ENCODE results near the gene TGFBR3L. TPM values are rescaled to one million over a fixed set of nuclear protein-coding genes. Genes with fewer than 3 reads are reported as not detected.

Gene TGFBR3L
- total and polyA plus RNA-seq, 2 of the 8 experiments (the other 6 are each of a cell fraction or from before 2014, with no cell fraction given) = 3.1 to 3.7 TPM

DNA sequence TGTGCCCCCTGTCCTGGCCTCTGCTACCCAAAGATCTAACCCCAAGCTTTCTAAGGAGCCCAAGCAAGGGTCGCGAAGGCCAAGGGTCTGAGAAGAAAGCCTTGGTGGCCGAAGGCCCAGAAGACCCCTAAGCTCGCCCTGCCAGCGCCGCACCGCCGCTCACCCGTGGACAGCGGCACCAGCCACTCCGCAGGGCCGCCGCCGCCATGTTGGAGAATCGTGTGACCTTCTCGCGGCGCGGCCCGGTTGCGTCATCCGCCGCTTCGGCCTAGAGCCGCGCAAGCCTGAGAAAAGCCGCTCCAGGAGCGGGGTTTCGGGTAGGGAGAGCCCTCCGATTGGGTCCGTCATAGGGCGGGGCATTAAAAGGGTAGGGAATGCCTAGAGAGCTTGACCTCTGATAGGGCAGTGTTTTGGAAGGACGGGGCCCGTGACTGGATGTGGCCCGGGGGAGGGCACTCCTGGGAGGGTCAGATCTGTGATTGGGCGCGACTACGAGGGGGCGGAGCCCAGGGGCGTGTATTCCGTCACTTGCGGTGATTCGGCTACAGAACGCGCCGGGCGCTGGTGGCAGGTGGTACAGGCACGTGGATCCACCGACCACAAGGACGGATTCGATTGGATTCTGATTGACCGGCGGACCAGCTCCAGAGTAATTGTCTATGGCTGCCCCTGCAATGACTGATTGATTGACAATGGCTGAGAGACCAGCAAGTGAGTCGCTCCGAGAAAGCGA is 29.0 kb downstream of the TGFBR3L start, which contains the start of gene TIMM44 (continued):
- TF ChIP-seq PHF8 (conservative IDR thresholded peaks at IDR 0.05; ENCODE audit: low read depth, low read length) (peak; percentile 81), BRCA1 (IDR thresholded peaks at IDR 0.05; ENCODE audit: low read depth, low read length) (no peak), RAD21 (IDR thresholded peaks at IDR 0.05 in 1 of 2, conservative IDR thresholded peaks at IDR 0.05 in 1 of 2; ENCODE audit: low read depth in 2 of 2, low read length in 2 of 2) (no peak), POLR2A (IDR thresholded peaks at IDR 0.05; ENCODE audit: control extremely low read depth in 1 of 2, low read depth in 2 of 2, low read length in 2 of 2) (peak; percentile 97 to 99), KDM5A (IDR thresholded peaks at IDR 0.05; ENCODE audit: low read length) (peak; percentile 93), NRF1 (IDR thresholded peaks at IDR 0.05; ENCODE audit: low read depth, low read length) (no peak), SIN3A (conservative IDR thresholded peaks at IDR 0.05 in 1 of 2, IDR thresholded peaks at IDR 0.05 in 1 of 2; ENCODE audit: low read depth in 1 of 2, low read length in 2 of 2) (peak; percentile 74 to 84; a peak in 3 of 4 replicates), RXRA (IDR thresholded peaks at IDR 0.05; ENCODE audit: insufficient read depth, low read depth, low read length) (no peak)
- TF ChIP-seq, protein P1, sequence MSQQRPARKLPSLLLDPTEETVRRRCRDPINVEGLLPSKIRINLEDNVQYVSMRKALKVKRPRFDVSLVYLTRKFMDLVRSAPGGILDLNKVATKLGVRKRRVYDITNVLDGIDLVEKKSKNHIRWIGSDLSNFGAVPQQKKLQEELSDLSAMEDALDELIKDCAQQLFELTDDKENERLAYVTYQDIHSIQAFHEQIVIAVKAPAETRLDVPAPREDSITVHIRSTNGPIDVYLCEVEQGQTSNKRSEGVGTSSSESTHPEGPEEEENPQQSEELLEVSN (IDR thresholded peaks at IDR 0.05) = peak; percentile 77; the same call in 1 of the 2 replicates

All from H1 (cell line).